H1 (cell line): Measurements from ENCODE around the gene OPN3. TPM values are rescaled to one million over a fixed set of nuclear protein-coding genes. Genes with fewer than 3 reads are reported as not detected.
A peak's percentile ranks its signal among the peaks of the same experiment; 100 is the strongest.

Source experiments
- CTCF ChIA-PET: fragments of 300-600 bp; sonication (Branson Sonifier 250); formaldehyde crosslinking; loops from one replicate; lab custom pipeline; 2021; ENCODE audit not compliant: partially characterized antibody; lab: Charles Lee
- POLR2A ChIA-PET: fragments of 300-600 bp; sonication (Branson Sonifier 250); formaldehyde crosslinking; loops from one replicate; lab custom pipeline; 2021; ENCODE audit warnings: inconsistent platforms; ENCODE audit not compliant: partially characterized antibody; lab: Charles Lee
- DNase-seq, 2 experiments: peaks; one replicate each; pipeline versions ENCODE4 v3.0.0 to v3.0.0-alpha.2; 2010 to 2022; ENCODE audit warnings: low spot score in 2 of 2, low read depth in 1 of 2, mixed read lengths in 1 of 2
- FAIRE-seq: peaks from 2 replicates; lab custom pipeline; 2011; peaks lifted over from hg19 to GRCh38; lab: Jason Lieb, UNC
- H2AFZ ChIP-seq: 2 replicates; pipeline ENCODE4 v1.8.1; 2012; ENCODE audit warnings: low read length, inconsistent platforms
- H2AK5ac ChIP-seq: 2 replicates; pipeline ENCODE4 v1.6.1; 2013; ENCODE audit warnings: low read depth, low read length
- H2BK120ac ChIP-seq: replicated peaks from 2 replicates; pipeline ENCODE3; 2013; ENCODE audit warnings: low read depth, low read length, inconsistent platforms
- H2BK12ac ChIP-seq: 2 replicates; pipeline ENCODE4 v1.6.1; 2013; ENCODE audit warnings: low read depth, low read length
- H2BK15ac ChIP-seq: 2 replicates; pipeline ENCODE4 v1.6.1; 2013; ENCODE audit warnings: low read length
- H2BK20ac ChIP-seq: 2 replicates; pipeline ENCODE4 v1.6.1; 2013; ENCODE audit warnings: low read length
- H2BK5ac ChIP-seq: 2 replicates; pipeline ENCODE4 v1.6.1; 2013; ENCODE audit warnings: low read depth, low read length
- H3K14ac ChIP-seq: 2 replicates; pipeline ENCODE4 v1.6.1; 2013; ENCODE audit warnings: inconsistent platforms; ENCODE audit not compliant: insufficient read length
- H3K18ac ChIP-seq: 2 replicates; pipeline ENCODE4 v1.6.1; 2013; ENCODE audit warnings: low read length; ENCODE audit errors: extremely low read depth
- H3K23ac ChIP-seq: 2 replicates; pipeline ENCODE4 v1.6.1; 2013; ENCODE audit warnings: inconsistent platforms; ENCODE audit not compliant: insufficient read length
- H3K23me2 ChIP-seq: 2 replicates; pipeline ENCODE4 v1.6.1; 2013; ENCODE audit warnings: low read depth, low read length
- H3K27ac ChIP-seq: 2 replicates; pipeline ENCODE4 v1.6.1; 2011; ENCODE audit warnings: low read depth, low read length, inconsistent platforms
- H3K27me3 ChIP-seq, 4 experiments: replicated peaks in 1 of 4; 1 replicate in 1 of 4; 2 replicates in 3 of 4; pipeline versions ENCODE4 v1.6.1 to v1.8.1; 2011 to 2013; ENCODE audit warnings: low read length in 3 of 4, mild to moderate bottlenecking in 3 of 4, inconsistent platforms in 2 of 4, mixed read lengths in 2 of 4, moderate library complexity in 1 of 4; ENCODE audit not compliant: control insufficient read depth in 3 of 4, insufficient read depth in 3 of 4; ENCODE audit errors: extremely low read depth in 1 of 4
- H3K36me3 ChIP-seq, 4 experiments: 2 replicates each; pipeline versions ENCODE4 v1.6.1 to v1.8.1; 2011 to 2013; ENCODE audit warnings: mild to moderate bottlenecking in 4 of 4, low read length in 3 of 4, moderate library complexity in 2 of 4, control low read depth in 1 of 4, inconsistent platforms in 1 of 4; ENCODE audit not compliant: insufficient read depth in 4 of 4, control insufficient read depth in 2 of 4
- H3K4ac ChIP-seq: replicated peaks from 2 replicates; pipeline ENCODE3; 2013; ENCODE audit warnings: low read length, low read depth, mixed read lengths, inconsistent platforms; ENCODE audit not compliant: insufficient read length
- H3K4me1 ChIP-seq, 4 experiments: replicated peaks in 1 of 4; 1 replicate in 1 of 4; 2 replicates in 3 of 4; pipeline versions ENCODE4 v1.6.1 to v1.8.1; 2011 to 2013; ENCODE audit warnings: low read length in 3 of 4, inconsistent platforms in 2 of 4, mixed read lengths in 1 of 4; ENCODE audit not compliant: insufficient read depth in 4 of 4, control insufficient read depth in 3 of 4
- H3K4me2 ChIP-seq, 2 experiments: 2 replicates each; pipeline versions ENCODE4 v1.6.1 to v1.8.1; 2011 to 2013; ENCODE audit warnings: low read depth in 2 of 2, low read length in 2 of 2, control low read depth in 1 of 2, inconsistent platforms in 1 of 2, mild to moderate bottlenecking in 1 of 2; ENCODE audit not compliant: insufficient read depth in 1 of 2
- H3K4me3 ChIP-seq, 4 experiments: fragments of 200-600, 300-600 bp in 1 of 4; sonication (generic), shearing (Covaris generic), sonication (Bioruptor Twin) in 1 of 4; 2 replicates each; pipeline versions ENCODE4 v1.5.1 to v1.8.1; 2011 to 2016; ENCODE audit warnings: low read length in 4 of 4, low read depth in 3 of 4, control low read depth in 2 of 4, inconsistent platforms in 2 of 4, mild to moderate bottlenecking in 2 of 4, mixed read lengths in 1 of 4, moderate library complexity in 1 of 4; ENCODE audit not compliant: insufficient read depth in 2 of 4; ENCODE audit errors: extremely low read depth in 1 of 4
- H3K56ac ChIP-seq: replicated peaks from 2 replicates; pipeline ENCODE3; 2013; ENCODE audit warnings: low read depth, mild to moderate bottlenecking, mixed read lengths, low read length, inconsistent platforms; ENCODE audit not compliant: insufficient read length
- H3K79me1 ChIP-seq: 2 replicates; pipeline ENCODE4 v1.6.1; 2013; ENCODE audit warnings: low read depth, low read length, control low read depth
- H3K79me2 ChIP-seq, 2 experiments: 2 replicates each; pipeline versions ENCODE4 v1.6.1 to v1.8.1; 2012 to 2013; ENCODE audit warnings: low read length in 2 of 2, mild to moderate bottlenecking in 2 of 2, inconsistent platforms in 1 of 2; ENCODE audit not compliant: insufficient read depth in 2 of 2, control insufficient read depth in 1 of 2
- H3K9ac ChIP-seq, 4 experiments: replicated peaks in 1 of 4; 1 replicate in 1 of 4; 2 replicates in 3 of 4; pipeline versions ENCODE4 v1.6.1 to v1.8.1; 2011 to 2013; ENCODE audit warnings: low read depth in 3 of 4, low read length in 3 of 4, control low read depth in 2 of 4, mild to moderate bottlenecking in 2 of 4, moderate library complexity in 2 of 4, inconsistent platforms in 1 of 4; ENCODE audit errors: extremely low read depth in 1 of 4
- H3K9me3 ChIP-seq, 2 experiments: 2 replicates each; pipeline versions ENCODE4 v1.6.1 to v1.8.1; 2012 to 2013; ENCODE audit warnings: mild to moderate bottlenecking in 2 of 2, moderate library complexity in 2 of 2, control low read depth in 1 of 2, inconsistent platforms in 1 of 2, low read depth in 1 of 2, low read length in 1 of 2, mixed read lengths in 1 of 2; ENCODE audit not compliant: insufficient read depth in 2 of 2
- H4K20me1 ChIP-seq, 2 experiments: replicated peaks in 1 of 2; 2 replicates each; pipeline versions ENCODE3 to v1.8.1; 2011 to 2013; ENCODE audit warnings: inconsistent platforms in 2 of 2, low read length in 2 of 2, mild to moderate bottlenecking in 1 of 2; ENCODE audit not compliant: insufficient read depth in 2 of 2, control insufficient read depth in 1 of 2
- H4K5ac ChIP-seq: 2 replicates; pipeline ENCODE4 v1.6.1; 2013; ENCODE audit warnings: low read length, low read depth, mixed read lengths, inconsistent platforms; ENCODE audit not compliant: insufficient read length
- H4K8ac ChIP-seq: 2 replicates; pipeline ENCODE4 v1.8.0; 2013; ENCODE audit warnings: mild to moderate bottlenecking, moderate library complexity, low read length, inconsistent platforms; ENCODE audit not compliant: insufficient read depth; ENCODE audit errors: extremely low read depth
- H4K91ac ChIP-seq: replicated peaks from 2 replicates; pipeline ENCODE3; 2013; ENCODE audit warnings: low read length, mixed read lengths, inconsistent platforms; ENCODE audit not compliant: insufficient read length
- BRCA1 ChIP-seq: IDR thresholded peaks from 2 replicates; pipeline ENCODE4 v1.6.1; 2012; ENCODE audit warnings: low read depth, low read length, improper control_type of control experiment
- CBX8 ChIP-seq: fragments of 300-800, 300-1000 bp; sonication (generic); IDR thresholded peaks from 2 replicates; pipeline ENCODE4 v1.7.1; 2016; ENCODE audit warnings: low read depth, low read length, borderline replicate concordance
- CTBP2 ChIP-seq: IDR thresholded peaks from 2 replicates; pipeline ENCODE4 v1.7.0; 2011; ENCODE audit warnings: borderline replicate concordance, mild to moderate bottlenecking, moderate library complexity, mixed read lengths, low read length; ENCODE audit not compliant: insufficient read depth, insufficient read length
- EP300 ChIP-seq, 2 experiments: IDR thresholded peaks; 1 replicate in 1 of 2; 2 replicates in 1 of 2; pipeline ENCODE4 v1.6.1; 2011 to 2012; ENCODE audit warnings: low read depth in 2 of 2, low read length in 2 of 2, mild to moderate bottlenecking in 2 of 2, borderline replicate concordance in 1 of 2, inconsistent platforms in 1 of 2, moderate library complexity in 1 of 2
- EZH2 ChIP-seq: fragments of 200-600 bp; sonication (generic); IDR thresholded peaks from 2 replicates; pipeline ENCODE4 v1.7.1; 2012; ENCODE audit warnings: low read depth, mild to moderate bottlenecking, moderate library complexity, low read length, inconsistent platforms; ENCODE audit not compliant: severe bottlenecking
- KDM1A ChIP-seq: fragments of 200-600, 300-600 bp; sonication (generic); IDR thresholded peaks from 2 replicates; pipeline ENCODE4 v1.7.1; 2016; ENCODE audit warnings: mild to moderate bottlenecking, low read length, borderline replicate concordance
- POLR2A ChIP-seq, 2 experiments: IDR thresholded peaks; 1 replicate in 1 of 2; 2 replicates in 1 of 2; pipeline ENCODE4 v1.6.1; 2011; ENCODE audit warnings: low read depth in 2 of 2, low read length in 2 of 2, mild to moderate bottlenecking in 2 of 2; ENCODE audit errors: control extremely low read depth in 1 of 2
- POLR2AphosphoS5 ChIP-seq: IDR thresholded peaks from 2 replicates; pipeline ENCODE4 v1.6.1; 2011; ENCODE audit warnings: low read depth, low read length
- RXRA ChIP-seq: IDR thresholded peaks from 2 replicates; pipeline ENCODE4 v1.6.1; 2011; ENCODE audit warnings: low read depth, mild to moderate bottlenecking, low read length, moderate library complexity; ENCODE audit not compliant: insufficient read depth
- SIN3A ChIP-seq, 2 experiments: IDR thresholded peaks in 1 of 2; conservative IDR thresholded peaks in 1 of 2; 2 replicates each; pipeline ENCODE4 v1.6.1; 2011 to 2012; ENCODE audit warnings: low read length in 2 of 2, improper control_type of control experiment in 1 of 2, low read depth in 1 of 2, mild to moderate bottlenecking in 1 of 2
- USF2 ChIP-seq: IDR thresholded peaks from 2 replicates; pipeline ENCODE4 v1.6.1; 2011; ENCODE audit warnings: low read length, improper control_type of control experiment
- WGBS, 2 experiments: shearing (Covaris generic) in 1 of 2; methylation state at CpG; one replicate each; pipeline versions ENCODE4 v1.1.6 to v1.1.7; 2013 to 2015; ENCODE audit warnings: low lambda C conversion rate in 2 of 2, mixed read lengths in 2 of 2, inconsistent platforms in 1 of 2, low coverage in 1 of 2, missing lambda C conversion rate in 1 of 2; ENCODE audit not compliant: insufficient replicate concordance in 2 of 2, insufficient coverage in 1 of 2, insufficient read length in 1 of 2; ENCODE audit errors: extremely low coverage in 1 of 2, missing lambda C conversion rate in 1 of 2; 5-methylcytosine and 5-hydroxymethylcytosine counted together
- polyA plus RNA-seq, 7 experiments: library from polyadenylated mRNA; depleted of rRNA in 3 of 7; stranded (reverse) in 5 of 7; unstranded in 2 of 7; fragments of >200 nt in 5 of 7; fragments of 200-250 nt in 2 of 7; gene quantifications; 1 replicate in 5 of 7; 2 replicates in 1 of 7; 4 replicates in 1 of 7; pipeline versions ENCODE4 v1.2.1 to v1.2.3, GENCODE V29; 2011 to 2013; ENCODE audit warnings: missing spikeins in 2 of 7, mixed read lengths in 2 of 7
- total RNA-seq: library from RNA; stranded (reverse); fragmentation: NEBNext Ultra II Directional; extraction: Animal tissue kit (Norgen Biotek cat#: 25700); gene quantifications from 2 replicates; pipeline ENCODE4 v1.2.1, GENCODE V29; 2021

Gene OPN3
- total and polyA plus RNA-seq, 2 of the 8 experiments (the other 6 are each of a cell fraction or from before 2014, with no cell fraction given), result 8.8 to 19.4 TPM

GRCh38 chr1:241551759-241552638 is 88.2 kb downstream of the OPN3 start:
- Histone ChIP-seq H4K8ac (no peak overlapping the region), H4K20me1 (no peaks in the 10 kb centered on the region)
- TF ChIP-seq SIN3A (conservative IDR thresholded peaks at IDR 0.05 in 1 of 2, IDR thresholded peaks at IDR 0.05 in 1 of 2; ENCODE audit: low read depth in 1 of 2, low read length in 2 of 2) (no peak), USF2 (no peak), CBX8 (no peak), EZH2 (no peak), RXRA (no peak), KDM1A (no peak), POLR2AphosphoS5 (no peak), CTBP2 (no peak), POLR2A (IDR thresholded peaks at IDR 0.05; ENCODE audit: control extremely low read depth in 1 of 2, low read depth in 2 of 2, low read length in 2 of 2) (no peak), BRCA1 (no peak), EP300 (IDR thresholded peaks at IDR 0.05; ENCODE audit: borderline replicate concordance in 1 of 2, low read depth in 2 of 2, low read length in 2 of 2) (no peak)

More at GRCh38 chr1:241551759-241552638, 88.2 kb downstream of the OPN3 start:
- Histone ChIP-seq H4K5ac (no peak overlapping the region), H2BK5ac (no peak overlapping the region), H3K23ac (no peak overlapping the region), H3K79me2 (no peaks in the 10 kb centered on the region), H2AK5ac (no peak overlapping the region), H2AFZ (peak overlapping the region; percentile 59), H3K14ac (no peak overlapping the region), H2BK12ac (no peak overlapping the region), H3K18ac (no peak overlapping the region), H2BK120ac (no peak overlapping the region), H3K23me2 (no peaks in the 10 kb centered on the region), H3K27me3 (no peaks in the 10 kb centered on the region), H3K56ac (no peak overlapping the region), H2BK20ac (no peak overlapping the region), H3K4ac (no peak overlapping the region), H3K36me3 (no peaks in the 10 kb centered on the region), H3K9ac (no peak overlapping the region), H3K4me1 (no peaks in the 10 kb centered on the region), H3K79me1 (no peaks in the 10 kb centered on the region), H3K27ac (no peak overlapping the region), H3K4me2 (no peak overlapping the region), H3K4me3 (no peak overlapping the region), H3K9me3 (no peaks in the 10 kb centered on the region), H2BK15ac (no peak overlapping the region), H4K91ac (no peak overlapping the region)
- 82% methylated on average over 22 of the region's 22 CpGs; no CpG with 5 or more reads in 1 of the 2 experiments for WGBS, 2 experiments
- POLR2A ChIA-PET, result no interaction called here
- FAIRE-seq (no peak), DNase-seq (no peak)
- CTCF ChIA-PET, result no interaction called here
